HG02798 (cell line): ENCODE measurements around the gene MATR3.
"Not testable (repeated sequence)": the region's sequence is repeated elsewhere in the genome, so short reads cannot be mapped to it uniquely, and the experiment has no call there.

Source experiments
- ATAC-seq: cut with Tn5 transposase; IDR thresholded peaks from one replicate; pipeline ENCODE4 v1.9.1; 2021; ENCODE audit warnings: mild to moderate bottlenecking; ENCODE audit not compliant: unreplicated experiment, poor library complexity

Gene MATR3

GRCh38 chr5:139296862-139297326, 3.4 kb downstream of the MATR3 start:
- no peak for ATAC-seq

- ATAC-seq: no peak
These were observed 4.0 kb downstream of the MATR3 start for GRCh38 chr5:139297439-139298133.

- ATAC-seq: no peak
These were observed 4.7 kb downstream of the MATR3 start for GRCh38 chr5:139298242-139298641.

- ATAC-seq: no peak
These were observed 5.9 kb downstream of the MATR3 start for GRCh38 chr5:139299486-139299885.

- no peak for ATAC-seq
These were observed 8.4 kb downstream of the MATR3 start for GRCh38 chr5:139301808-139302499.

- ATAC-seq: no peak
These were observed 11.1 kb downstream of the MATR3 start for GRCh38 chr5:139304391-139305324.

GRCh38 chr5:139306197-139306596, 12.7 kb downstream of the MATR3 start:
- ATAC-seq: no peak

GRCh38 chr5:139306628-139307379, 13.3 kb downstream of the MATR3 start:
- ATAC-seq: no peak

- ATAC-seq: no peak
These were observed 15.3 kb downstream of the MATR3 start for GRCh38 chr5:139308797-139309196.

GRCh38 chr5:139310715-139311186, 17.2 kb downstream of the MATR3 start:
- not testable (repeated sequence) for ATAC-seq

GRCh38 chr5:139312075-139312474, 18.5 kb downstream of the MATR3 start:
- no peak for ATAC-seq

GRCh38 chr5:139314276-139314675, 20.7 kb downstream of the MATR3 start:
- no peak for ATAC-seq

GRCh38 chr5:139315056-139315615, 21.6 kb downstream of the MATR3 start:
- no peak for ATAC-seq

- ATAC-seq: no peak
These were observed 42.3 kb downstream of the MATR3 start for GRCh38 chr5:139335811-139336210.

- ATAC-seq: no peak
These were observed 46.5 kb downstream of the MATR3 start for GRCh38 chr5:139340051-139340450.

- no peak for ATAC-seq
These were observed 47.7 kb downstream of the MATR3 start for GRCh38 chr5:139341187-139341688.

- ATAC-seq: peak; percentile 94
These were observed 48.3 kb downstream of the MATR3 start, which contains the start of gene PAIP2 for GRCh38 chr5:139341689-139342422. Gene PAIP2 (plus strand): TSS chr5:139341854. CDS start chr5:139363785, 21,931 bp downstream.

- peak; percentile 62 for ATAC-seq
These were observed 48.8 kb downstream of the MATR3 start for GRCh38 chr5:139342423-139342723.

- ATAC-seq: no peak
These were observed 49.9 kb downstream of the MATR3 start for GRCh38 chr5:139343476-139343875.
